HepG2 (cell line): ENCODE data around the gene TOMM40L. TPM values are rescaled to one million over a fixed set of nuclear protein-coding genes. Genes with fewer than 3 reads are reported as not detected.
A peak's percentile ranks its signal among the peaks of the same experiment; 100 is the strongest.

ENCODE experiments used
- ATF4 ChIP-seq, 2 experiments: fragments of 450-650 bp in 1 of 2; sonication (generic) in 1 of 2; formaldehyde crosslinking; IDR thresholded peaks; 2 replicates each; pipeline versions ENCODE4 v1.5.0 to v1.8.0; 2020 to 2022; ENCODE audit warnings: mild to moderate bottlenecking in 1 of 2, missing genetic modification reagents in 1 of 2
- CTCF ChIP-seq: sonication (generic); formaldehyde crosslinking; IDR thresholded peaks from 2 replicates; pipeline ENCODE4 v1.5.0; 2020; ENCODE audit warnings: mild to moderate bottlenecking, missing genetic modification reagents, moderate library complexity
- MNT ChIP-seq: fragments of 450-650 bp; IDR thresholded peaks from 2 replicates; pipeline ENCODE4 v1.6.1; 2016
- NCOR1 ChIP-seq: fragments of 200-600 bp; sonication (generic); IDR thresholded peaks from 2 replicates; pipeline ENCODE4 v1.7.0; 2017; ENCODE audit warnings: antibody characterized with exemption, low read length, borderline replicate concordance
- RBM22 ChIP-seq: fragments of 200-400 bp; formaldehyde crosslinking; optimal IDR thresholded peaks from 2 replicates; pipeline ENCODE3; 2017; ENCODE audit warnings: mild to moderate bottlenecking, low read length, moderate library complexity
- RFX5 ChIP-seq: IDR thresholded peaks from 2 replicates; pipeline ENCODE4 v1.6.1; 2011; ENCODE audit warnings: low read depth, low read length, improper control_type of control experiment
- SAP130 ChIP-seq: IDR thresholded peaks from 2 replicates; pipeline ENCODE4 v1.6.1; 2016; ENCODE audit warnings: low read depth
- SETDB1 ChIP-seq: sonication (generic); formaldehyde crosslinking; IDR thresholded peaks from 2 replicates; pipeline ENCODE4 v1.5.1; 2020; ENCODE audit warnings: missing genetic modification reagents, mild to moderate bottlenecking, borderline replicate concordance
- SMAD3 ChIP-seq: sonication (generic); formaldehyde crosslinking; IDR thresholded peaks from 2 replicates; pipeline ENCODE4 v1.4.0; 2020; ENCODE audit warnings: missing genetic modification reagents
- ZKSCAN5 ChIP-seq: sonication (generic); formaldehyde crosslinking; IDR thresholded peaks from 2 replicates; pipeline ENCODE4 v1.5.1; 2020; ENCODE audit warnings: mild to moderate bottlenecking, missing genetic modification reagents
- ZNF275 ChIP-seq: sonication (generic); formaldehyde crosslinking; IDR thresholded peaks from 2 replicates; pipeline ENCODE4 v1.8.0; 2022; ENCODE audit warnings: missing genetic modification reagents, mild to moderate bottlenecking, inconsistent platforms, borderline replicate concordance
- ZNF280B ChIP-seq: sonication (generic); formaldehyde crosslinking; IDR thresholded peaks from 2 replicates; pipeline ENCODE4 v1.5.0; 2020; ENCODE audit warnings: missing genetic modification reagents, mild to moderate bottlenecking, borderline replicate concordance
- ZNF639 ChIP-seq: conservative IDR thresholded peaks from 2 replicates; pipeline ENCODE4 v1.6.1; 2018; ENCODE audit warnings: missing genetic modification reagents
- ZNF770 ChIP-seq: sonication (generic); formaldehyde crosslinking; IDR thresholded peaks from 2 replicates; pipeline ENCODE4 v1.5.0; 2020; ENCODE audit warnings: mild to moderate bottlenecking, missing genetic modification reagents
- ZSCAN31 ChIP-seq: sonication (generic); formaldehyde crosslinking; IDR thresholded peaks from 2 replicates; pipeline ENCODE4 v1.5.0; 2020; ENCODE audit warnings: low read depth, mild to moderate bottlenecking, missing genetic modification reagents
- polyA plus RNA-seq, 8 experiments: library from polyadenylated mRNA; depleted of rRNA in 3 of 8; stranded (reverse) in 7 of 8; unstranded in 1 of 8; fragments of >200 nt; fragmentation: Illumina TruSeq in 4 of 8; extraction: Trizol in 4 of 8; gene quantifications; 2 replicates each; pipeline versions ENCODE4 v1.2.1 to v1.2.3, GENCODE V29; 2011 to 2016; ENCODE audit warnings: low read depth in 4 of 8, missing spikeins in 1 of 8, mixed read lengths in 1 of 8; ENCODE audit not compliant: insufficient read depth in 1 of 8
- total RNA-seq, 5 experiments: library from RNA; depleted of rRNA; stranded (reverse); fragments of >200 nt; fragmentation: Illumina TruSeq; extraction: Trizol; gene quantifications; 2 replicates each; pipeline ENCODE4 v1.2.3, GENCODE V29; 2016; ENCODE audit warnings: low read depth in 1 of 5

Gene TOMM40L
- total and polyA plus RNA-seq, 2 of the 13 experiments (the other 11 are each of a cell fraction or from before 2014, with no cell fraction given): 14.1 to 26.2 TPM

GRCh38 chr1:161177112-161177935, 48.5 kb upstream of the TOMM40L start, which contains the start of gene B4GALT3 (continued):
- TF ChIP-seq ZNF639 (CRISPR knock-in tag) (no peak), NCOR1 (no peak), ATF4 (CRISPR knock-in tag; IDR thresholded peaks at IDR 0.05) (peak in 1 of 2 experiments; percentile 68; a peak in 2 of 4 replicates), SETDB1 (no peak), ZNF770 (no peak), SAP130 (CRISPR knock-in tag) (peak; percentile 95), ZNF280B (CRISPR knock-in tag) (no peak), ZKSCAN5 (CRISPR knock-in tag) (no peak), RBM22 (peak; percentile 73), ZSCAN31 (CRISPR knock-in tag) (peak; percentile 86), RFX5 (no peak), SMAD3 (CRISPR knock-in tag) (peak; percentile 75), CTCF (CRISPR knock-in tag) (peak; percentile 78), ZNF275 (CRISPR knock-in tag) (peak; percentile 77; the same call in 1 of the 2 replicates), MNT (peak; percentile 40)
